Keratinocyte (primary cell): ENCODE data around the gene BCL2. TPM values are rescaled to one million over a fixed set of nuclear protein-coding genes. Genes with fewer than 3 reads are reported as not detected.

Experiments
- DNase-seq: peaks from one replicate; pipeline ENCODE4 v3.0.0-alpha.2; 2011; ENCODE audit warnings: low read depth, missing footprints, low spot score
- FAIRE-seq: peaks from 2 replicates; lab custom pipeline; 2011; peaks lifted over from hg19 to GRCh38; lab: Jason Lieb, UNC
- H2AFZ ChIP-seq: 2 replicates; pipeline ENCODE4 v1.6.0; 2012; ENCODE audit warnings: low read length, control low read depth, inconsistent platforms; ENCODE audit not compliant: control insufficient read depth
- H3K27ac ChIP-seq: 2 replicates; pipeline ENCODE4 v1.5.1; 2011; ENCODE audit warnings: low read length; ENCODE audit not compliant: control insufficient read depth, insufficient read depth
- H3K27me3 ChIP-seq: 3 replicates; pipeline ENCODE4 v1.6.0; 2011; ENCODE audit warnings: low read length; ENCODE audit not compliant: control insufficient read depth, insufficient read depth; ENCODE audit errors: extremely low read depth
- H3K36me3 ChIP-seq, 2 experiments: 2 replicates in 1 of 2; 3 replicates in 1 of 2; pipeline ENCODE4 v1.5.1; 2011; ENCODE audit warnings: low read length in 2 of 2, mild to moderate bottlenecking in 1 of 2; ENCODE audit not compliant: control insufficient read depth in 2 of 2, insufficient read depth in 2 of 2; ENCODE audit errors: extremely low read depth in 1 of 2
- H3K4me1 ChIP-seq: 3 replicates; pipeline ENCODE4 v1.5.1; 2011; ENCODE audit warnings: low read length; ENCODE audit not compliant: control insufficient read depth, insufficient read depth; ENCODE audit errors: extremely low read depth
- H3K4me2 ChIP-seq: 3 replicates; pipeline ENCODE4 v1.6.0; 2011; ENCODE audit warnings: low read depth, low read length; ENCODE audit not compliant: control insufficient read depth, insufficient read depth; ENCODE audit errors: extremely low read depth
- H3K4me3 ChIP-seq, 3 experiments: fragments of 200-600 bp in 1 of 3; sonication (generic) in 1 of 3; 2 replicates in 2 of 3; 3 replicates in 1 of 3; pipeline ENCODE4 v1.5.1; 2011 to 2016; ENCODE audit warnings: low read length in 3 of 3, mild to moderate bottlenecking in 3 of 3, control low read depth in 2 of 3, inconsistent platforms in 1 of 3, low read depth in 1 of 3, mixed read lengths in 1 of 3, mixed run types in 1 of 3, moderate library complexity in 1 of 3; ENCODE audit not compliant: control insufficient read depth in 2 of 3, insufficient read depth in 2 of 3; ENCODE audit errors: extremely low read depth in 1 of 3
- H3K79me2 ChIP-seq: 2 replicates; pipeline ENCODE4 v1.6.0; 2012; ENCODE audit warnings: low read length; ENCODE audit not compliant: control insufficient read depth, insufficient read depth
- H3K9ac ChIP-seq: 3 replicates; pipeline ENCODE4 v1.6.0; 2011; ENCODE audit warnings: low read length; ENCODE audit not compliant: control insufficient read depth, insufficient read depth; ENCODE audit errors: extremely low read depth
- H3K9me1 ChIP-seq: 3 replicates; pipeline ENCODE4 v1.6.0; 2011; ENCODE audit warnings: low read length; ENCODE audit not compliant: control insufficient read depth, insufficient read depth; ENCODE audit errors: extremely low read depth
- H3K9me3 ChIP-seq: 2 replicates; pipeline ENCODE4 v1.5.1; 2012; ENCODE audit warnings: low read depth, low read length; ENCODE audit not compliant: control insufficient read depth
- H4K20me1 ChIP-seq: 3 replicates; pipeline ENCODE4 v1.6.0; 2011; ENCODE audit warnings: low read length; ENCODE audit not compliant: control insufficient read depth, insufficient read depth; ENCODE audit errors: extremely low read depth
- CTCF ChIP-seq, 3 experiments: IDR thresholded peaks in 1 of 3; conservative IDR thresholded peaks in 1 of 3; optimal IDR thresholded peaks in 1 of 3; 2 replicates in 2 of 3; 3 replicates in 1 of 3; pipeline versions ENCODE3 to v1.5.1; 2011; ENCODE audit warnings: low read length in 3 of 3, mild to moderate bottlenecking in 3 of 3, moderate library complexity in 2 of 3, control low read depth in 1 of 3, inconsistent platforms in 1 of 3; ENCODE audit not compliant: insufficient read depth in 2 of 3; ENCODE audit errors: extremely low read depth in 1 of 3
- EZH2 ChIP-seq: IDR thresholded peaks from one replicate; pipeline ENCODE4 v1.6.1; 2012; ENCODE audit warnings: inconsistent platforms, mild to moderate bottlenecking, low read length, moderate library complexity
- dilution Hi-C: fragments of 300-500 bp; cut with MboI; formaldehyde crosslinking; loops from one replicate; pipeline ENCODE4 v1.7.0; 2020; ENCODE audit warnings: low sequenced_read_pairs; ENCODE audit not compliant: extremely low pct_ligation_motif_present
- polyA plus RNA-seq, 5 experiments: library from polyadenylated mRNA; depleted of rRNA in 3 of 5; stranded (reverse) in 3 of 5; stranded (forward) in 1 of 5; unstranded in 1 of 5; fragments of >200 nt; gene quantifications; 1 replicate in 1 of 5; 2 replicates in 3 of 5; 3 replicates in 1 of 5; pipeline versions ENCODE4 v1.2.1 to v1.2.3, GENCODE V29; 2011 to 2012; ENCODE audit warnings: missing spikeins in 2 of 5, low read depth in 1 of 5, low replicate concordance in 1 of 5

BCL2 gene
- polyA plus RNA-seq, 1 donor (not counting 4 experiments of a cell fraction or from before 2014, with no cell fraction given): 0.30 TPM

GRCh38 chr18:63260380-63260754 lies 59.2 kb downstream of the BCL2 start:
- DNase-seq (no peak), FAIRE-seq (peak; percentile 5)
- Histone ChIP-seq H3K9me1 (no peaks in the 10 kb centered on the region), H3K27me3 (peaks cover 3% of the 10 kb centered on the region), H3K36me3 (no peaks in the 10 kb centered on the region), H3K4me3 (no peak overlapping the region), H3K79me2 (no peaks in the 10 kb centered on the region), H3K9me3 (no peaks in the 10 kb centered on the region), H3K27ac (no peak overlapping the region), H3K4me1 (peaks cover 14% of the 10 kb centered on the region), H4K20me1 (no peaks in the 10 kb centered on the region), H3K9ac (peak overlapping the region; percentile 23), H2AFZ (no peak overlapping the region), H3K4me2 (no peak overlapping the region)
- no peak for TF ChIP-seq EZH2
- no peak for TF ChIP-seq CTCF (optimal IDR thresholded peaks at IDR 0.05 in 1 of 3, IDR thresholded peaks at IDR 0.05 in 1 of 3, conservative IDR thresholded peaks at IDR 0.05 in 1 of 3; ENCODE audit: extremely low read depth in 1 of 3, insufficient read depth in 2 of 3, low read length in 3 of 3)
- dilution Hi-C loops: no loop called here

DNA sequence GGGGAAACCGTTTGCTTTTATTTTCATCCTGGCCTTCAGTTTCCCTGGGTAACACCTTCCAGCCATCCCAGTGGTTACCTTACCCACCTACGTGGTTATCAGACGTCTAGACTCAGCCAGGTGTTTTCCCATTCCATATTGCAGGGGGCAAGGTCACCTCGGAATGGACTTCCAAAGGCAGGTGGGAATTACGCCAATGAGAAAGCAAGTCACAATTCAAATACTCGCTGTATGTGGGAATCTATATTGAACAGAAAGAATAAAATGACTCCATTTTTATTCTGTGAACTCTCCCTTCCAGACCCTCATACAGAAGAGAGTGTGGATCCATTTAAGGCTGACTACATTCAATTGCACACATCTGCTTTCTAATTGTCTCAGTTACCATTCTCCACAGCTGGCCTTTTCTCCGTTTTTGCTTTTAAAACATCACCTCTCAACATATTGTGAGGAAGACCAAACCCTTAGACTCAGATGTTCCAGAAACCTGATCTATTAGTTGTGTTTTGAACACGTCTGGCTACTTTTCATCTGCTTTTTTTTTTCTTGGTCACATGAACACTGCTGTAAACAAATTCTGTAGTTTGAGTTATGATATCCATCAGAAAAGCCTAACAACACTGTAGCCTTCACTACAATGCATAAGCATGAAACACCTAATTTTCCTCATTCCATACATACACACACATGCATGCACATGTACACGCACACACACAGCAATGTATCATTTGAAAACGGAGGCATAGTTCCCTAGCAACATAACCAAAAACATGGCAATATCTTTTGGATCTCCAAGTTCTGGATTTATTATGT lies 59.8 kb downstream of the BCL2 start:
- no peak overlapping the region for H3K4me3 ChIP-seq
- H4K20me1 ChIP-seq: no peaks in the 10 kb centered on the region
- H3K4me2 ChIP-seq: peak overlapping the region; percentile 53
- H3K79me2 ChIP-seq: no peaks in the 10 kb centered on the region
- dilution Hi-C loops: no loop called here
- H3K9me1 ChIP-seq: no peaks in the 10 kb centered on the region
- DNase-seq (no peak), FAIRE-seq (no peak)
- TF ChIP-seq EZH2 (no peak), CTCF (optimal IDR thresholded peaks at IDR 0.05 in 1 of 3, IDR thresholded peaks at IDR 0.05 in 1 of 3, conservative IDR thresholded peaks at IDR 0.05 in 1 of 3; ENCODE audit: extremely low read depth in 1 of 3, insufficient read depth in 2 of 3, low read length in 3 of 3) (no peak)
- no peaks in the 10 kb centered on the region for H3K36me3 ChIP-seq
- peaks cover 3% of the 10 kb centered on the region for H3K27me3 ChIP-seq
- peak overlapping the region; percentile 15 for H2AFZ ChIP-seq
- H3K27ac ChIP-seq: no peak overlapping the region
- no peak overlapping the region for H3K9ac ChIP-seq
- H3K9me3 ChIP-seq: no peaks in the 10 kb centered on the region
- H3K4me1 ChIP-seq: peaks cover 14% of the 10 kb centered on the region
